Activated CD4-positive, alpha-beta T cell treated with anti-CD3 and anti-CD28 coated beads, Interleukin-2, amount 50 U/mL, for 16 hours (primary cell): ENCODE measurements around the gene ZNF532.
"Not testable (repeated sequence)": the region's sequence is repeated elsewhere in the genome, so short reads cannot be mapped to it uniquely, and the experiment has no call there.

Experiments
- DNase-seq: peaks from one replicate; pipeline ENCODE4 v3.0.0-alpha.2; 2020

Gene ZNF532

GRCh38 chr18:58903533-58903932, 38.9 kb downstream of the ZNF532 start:
- no peak for DNase-seq

GRCh38 chr18:58905777-58906428, 41.2 kb downstream of the ZNF532 start:
- no peak for DNase-seq

GRCh38 chr18:58908006-58908405, 43.3 kb downstream of the ZNF532 start:
- no peak for DNase-seq

GRCh38 chr18:58909521-58909920, 44.8 kb downstream of the ZNF532 start:
- no peak for DNase-seq

GRCh38 chr18:58911241-58911640, 46.6 kb downstream of the ZNF532 start:
- DNase-seq: no peak

- DNase-seq: no peak
Measured at GRCh38 chr18:58911766-58912165, 47.1 kb downstream of the ZNF532 start.

- no peak for DNase-seq
Measured at GRCh38 chr18:58915006-58915799, 50.5 kb downstream of the ZNF532 start.

GRCh38 chr18:58915995-58916394, 51.3 kb downstream of the ZNF532 start:
- DNase-seq: no peak

- DNase-seq: not testable (repeated sequence)
Measured at GRCh38 chr18:58919934-58920333, 55.3 kb downstream of the ZNF532 start.

- DNase-seq: no peak
Measured at GRCh38 chr18:58922995-58923394, 58.3 kb downstream of the ZNF532 start.

GRCh38 chr18:58924473-58924872, 59.8 kb downstream of the ZNF532 start:
- DNase-seq: no peak

- DNase-seq: no peak
Measured at GRCh38 chr18:58927659-58928058, 63.0 kb downstream of the ZNF532 start.

- no peak for DNase-seq
Measured at GRCh38 chr18:58928386-58928785, 63.7 kb downstream of the ZNF532 start.

- DNase-seq: no peak
Measured at GRCh38 chr18:58929206-58929605, 64.5 kb downstream of the ZNF532 start.

GRCh38 chr18:58934356-58934755, 69.7 kb downstream of the ZNF532 start:
- DNase-seq: no peak

- no peak for DNase-seq
Measured at GRCh38 chr18:58934933-58935577, 70.4 kb downstream of the ZNF532 start.

GRCh38 chr18:58937071-58937886, 72.6 kb downstream of the ZNF532 start:
- no peak for DNase-seq

GRCh38 chr18:58937887-58938267, 73.2 kb downstream of the ZNF532 start:
- no peak for DNase-seq

GRCh38 chr18:58941426-58942099, 76.9 kb downstream of the ZNF532 start:
- DNase-seq: no peak

GRCh38 chr18:58943896-58944295, 79.2 kb downstream of the ZNF532 start:
- DNase-seq: no peak

GRCh38 chr18:58947136-58947732, 82.6 kb downstream of the ZNF532 start:
- DNase-seq: peak; percentile 40

GRCh38 chr18:58949031-58949430, 84.4 kb downstream of the ZNF532 start:
- no peak for DNase-seq
